ENCODE measurements around the gene FBXL22.

Gene FBXL22

DNA sequence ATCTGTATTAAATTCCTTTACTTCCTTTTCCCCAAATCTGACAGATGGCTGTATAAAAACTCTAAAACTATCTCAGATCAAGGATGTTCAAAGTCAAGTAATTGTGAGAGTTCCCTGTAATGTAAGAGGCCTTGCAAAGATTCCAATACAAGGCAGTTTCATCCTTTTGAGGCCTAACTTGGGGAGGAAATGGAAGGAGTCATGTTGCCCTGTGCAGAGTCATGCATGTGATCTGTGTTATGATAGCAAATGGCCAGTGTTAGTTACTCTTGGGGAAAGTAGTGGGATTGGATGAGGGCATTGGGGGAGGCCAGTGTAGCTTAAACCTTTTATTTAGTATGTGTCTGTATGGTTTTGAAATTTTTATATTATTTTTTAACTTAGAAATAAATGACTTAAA lies 23.7 kb upstream of the FBXL22 start:
- no peak for DNase-seq (ENCODE audit: low read depth)
- TF ChIP-seq, protein P1, sequence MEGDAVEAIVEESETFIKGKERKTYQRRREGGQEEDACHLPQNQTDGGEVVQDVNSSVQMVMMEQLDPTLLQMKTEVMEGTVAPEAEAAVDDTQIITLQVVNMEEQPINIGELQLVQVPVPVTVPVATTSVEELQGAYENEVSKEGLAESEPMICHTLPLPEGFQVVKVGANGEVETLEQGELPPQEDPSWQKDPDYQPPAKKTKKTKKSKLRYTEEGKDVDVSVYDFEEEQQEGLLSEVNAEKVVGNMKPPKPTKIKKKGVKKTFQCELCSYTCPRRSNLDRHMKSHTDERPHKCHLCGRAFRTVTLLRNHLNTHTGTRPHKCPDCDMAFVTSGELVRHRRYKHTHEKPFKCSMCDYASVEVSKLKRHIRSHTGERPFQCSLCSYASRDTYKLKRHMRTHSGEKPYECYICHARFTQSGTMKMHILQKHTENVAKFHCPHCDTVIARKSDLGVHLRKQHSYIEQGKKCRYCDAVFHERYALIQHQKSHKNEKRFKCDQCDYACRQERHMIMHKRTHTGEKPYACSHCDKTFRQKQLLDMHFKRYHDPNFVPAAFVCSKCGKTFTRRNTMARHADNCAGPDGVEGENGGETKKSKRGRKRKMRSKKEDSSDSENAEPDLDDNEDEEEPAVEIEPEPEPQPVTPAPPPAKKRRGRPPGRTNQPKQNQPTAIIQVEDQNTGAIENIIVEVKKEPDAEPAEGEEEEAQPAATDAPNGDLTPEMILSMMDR (IDR thresholded peaks at IDR 0.05; ENCODE audit: insufficient read depth, low read depth, low read length, missing control alignments): no peak
- H3K4me3 ChIP-seq (ENCODE audit: low read depth, low read length): no peak overlapping the region

DNA sequence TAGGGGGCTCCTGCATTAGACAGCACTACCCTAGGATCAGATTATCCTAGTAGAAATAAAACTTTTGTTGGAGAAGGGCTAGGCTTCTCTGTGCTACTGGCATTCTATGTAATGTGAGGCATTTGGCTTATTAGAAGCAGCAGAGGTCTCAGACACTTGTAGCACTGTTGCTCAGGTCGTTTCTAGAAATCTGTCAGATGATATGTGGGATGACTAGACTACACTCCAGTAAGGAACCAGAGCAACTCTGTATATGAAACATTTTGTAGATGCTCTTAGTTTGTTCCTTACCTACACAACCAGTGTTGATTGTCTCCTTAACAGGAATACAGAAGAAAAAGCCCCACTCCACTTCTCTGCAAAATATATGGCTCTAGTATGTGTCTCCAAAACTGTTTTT lies 21.9 kb upstream of the FBXL22 start:
- TF ChIP-seq, protein P1 (IDR thresholded peaks at IDR 0.05; ENCODE audit: insufficient read depth, low read depth, low read length, missing control alignments): no peak
- no peak overlapping the region for H3K4me3 ChIP-seq (ENCODE audit: low read depth, low read length)
- no peak for DNase-seq (ENCODE audit: low read depth)

DNA sequence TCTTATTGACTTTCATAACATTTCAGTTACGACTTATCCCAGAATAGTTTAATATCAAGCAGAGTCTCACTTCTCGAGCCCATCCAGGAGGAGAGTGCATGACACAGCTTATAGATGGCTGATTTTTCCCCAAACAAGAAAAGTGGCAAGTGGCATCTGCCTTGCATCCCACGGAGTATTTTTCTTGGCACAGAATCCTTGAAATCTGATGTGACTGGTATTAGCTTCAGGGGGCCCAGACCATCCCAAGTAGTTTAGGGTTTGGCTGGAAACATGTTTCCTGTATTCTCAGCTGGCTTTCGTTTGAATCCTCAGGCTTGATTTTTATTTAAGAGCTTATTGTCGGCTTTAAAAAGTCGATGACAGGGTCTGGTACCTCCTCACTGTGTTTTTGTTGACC lies 20.7 kb upstream of the FBXL22 start:
- no peak for DNase-seq (ENCODE audit: low read depth)
- TF ChIP-seq, protein P1 (IDR thresholded peaks at IDR 0.05; ENCODE audit: insufficient read depth, low read depth, low read length, missing control alignments): no peak
- no peak overlapping the region for H3K4me3 ChIP-seq (ENCODE audit: low read depth, low read length)

DNA sequence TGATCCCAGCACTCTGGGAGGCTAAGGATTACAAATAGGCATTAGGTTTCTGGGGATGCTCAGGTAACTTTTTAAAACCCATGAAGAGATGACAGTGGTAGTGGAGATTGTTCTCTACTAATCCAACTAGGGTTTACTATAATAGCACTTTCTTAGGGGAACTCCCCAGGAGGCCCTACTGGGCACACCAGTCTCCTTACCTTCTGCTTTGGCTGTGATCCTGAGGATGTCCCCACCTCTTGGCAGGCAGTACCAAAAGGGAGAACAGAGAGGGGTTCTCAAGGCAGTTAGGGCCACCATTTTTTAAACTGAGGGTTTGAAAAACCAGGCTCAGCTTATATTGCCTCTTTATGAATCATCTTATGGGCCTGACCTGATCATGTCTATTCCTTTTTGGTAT lies 15.0 kb upstream of the FBXL22 start:
- TF ChIP-seq, protein P1 (IDR thresholded peaks at IDR 0.05; ENCODE audit: insufficient read depth, low read depth, low read length, missing control alignments): no peak
- DNase-seq (ENCODE audit: low read depth): no peak
- H3K4me3 ChIP-seq (ENCODE audit: low read depth, low read length): no peak overlapping the region

DNA sequence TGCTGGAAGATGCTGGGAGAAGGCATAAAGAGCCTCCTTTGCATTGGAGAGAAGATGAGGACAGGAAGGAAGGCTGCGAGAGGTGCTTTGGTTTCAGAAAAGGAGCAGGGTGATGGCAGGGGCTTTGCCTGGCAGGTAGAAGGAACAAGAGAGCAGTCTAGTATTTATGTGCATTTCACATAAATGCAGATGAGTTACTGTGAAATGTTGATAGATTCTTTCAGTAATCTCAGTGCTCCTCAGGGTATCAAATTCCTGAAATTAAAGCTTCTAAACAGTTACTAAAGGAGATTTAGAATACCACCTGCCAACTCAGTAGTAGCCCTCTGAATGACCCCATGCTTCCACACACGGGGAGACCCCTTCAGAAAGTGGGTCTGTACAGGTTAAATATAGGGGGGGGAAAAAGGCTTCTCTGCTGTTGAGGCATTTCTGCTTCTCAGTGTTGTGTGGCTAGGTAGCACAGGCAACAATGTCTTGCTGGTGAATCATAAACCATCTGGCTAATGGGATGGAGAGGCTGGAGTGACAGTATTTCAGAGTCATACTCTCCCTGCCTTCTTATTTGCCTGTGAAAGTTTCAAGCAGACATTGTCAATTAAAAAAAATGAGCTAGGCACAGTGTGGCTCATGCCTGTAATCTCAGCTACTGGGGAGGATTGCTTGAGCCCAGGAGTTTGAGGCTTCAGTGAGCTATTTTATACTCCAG lies 14.3 kb upstream of the FBXL22 start:
- no peak for DNase-seq (ENCODE audit: low read depth)

DNA sequence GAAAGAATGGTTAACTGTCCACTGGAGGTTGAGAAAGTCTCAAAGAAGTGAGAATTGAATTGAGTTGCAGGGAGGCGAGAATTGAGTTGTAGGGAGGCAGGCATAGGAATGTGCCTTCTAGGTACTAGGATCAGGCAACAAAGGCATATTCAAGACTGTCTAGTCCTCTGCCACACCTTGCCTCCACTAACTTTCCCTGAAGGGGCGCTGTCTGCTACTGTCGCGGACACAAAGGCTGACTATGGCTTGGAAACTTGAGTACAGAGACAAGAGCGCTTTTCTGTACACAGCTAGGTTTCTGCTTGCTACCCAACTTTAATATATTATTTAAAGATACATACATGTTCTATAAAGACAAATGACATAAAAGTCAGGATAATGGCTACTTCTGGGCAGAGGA lies 10.4 kb upstream of the FBXL22 start:
- TF ChIP-seq, protein P1 (IDR thresholded peaks at IDR 0.05; ENCODE audit: insufficient read depth, low read depth, low read length, missing control alignments): no peak
- DNase-seq (ENCODE audit: low read depth): no peak

More for the DNA sequence above, 14.3 kb upstream of the FBXL22 start:
- no peak overlapping the region for H3K4me3 ChIP-seq (ENCODE audit: low read depth, low read length)
- TF ChIP-seq, protein P1 (IDR thresholded peaks at IDR 0.05; ENCODE audit: insufficient read depth, low read depth, low read length, missing control alignments): no peak

DNA sequence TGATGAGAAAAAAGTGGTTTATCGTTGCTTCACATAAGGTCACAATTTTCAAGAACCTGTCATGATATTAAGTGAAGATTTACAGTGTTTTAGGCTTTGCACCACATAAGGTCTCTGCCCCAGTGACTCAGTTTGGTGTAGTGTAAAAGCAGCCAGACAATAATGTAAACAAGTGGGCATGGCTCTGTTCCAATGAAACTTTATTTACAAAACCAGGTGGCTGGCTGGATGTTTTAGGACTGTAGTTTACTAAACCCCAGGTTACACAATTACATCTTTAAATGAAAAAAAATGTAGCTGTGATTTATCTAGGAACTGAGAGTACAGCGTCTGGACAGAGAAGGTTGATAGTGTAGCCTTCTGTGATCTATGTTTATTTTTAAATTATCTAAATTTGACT lies 9.7 kb upstream of the FBXL22 start:
- no peak for DNase-seq (ENCODE audit: low read depth)
- TF ChIP-seq, protein P1 (IDR thresholded peaks at IDR 0.05; ENCODE audit: insufficient read depth, low read depth, low read length, missing control alignments): no peak

More for the DNA sequence above, 10.4 kb upstream of the FBXL22 start:
- no peak overlapping the region for H3K4me3 ChIP-seq (ENCODE audit: low read depth, low read length)

More for the DNA sequence above, 9.7 kb upstream of the FBXL22 start:
- H3K4me3 ChIP-seq (ENCODE audit: low read depth, low read length): no peak overlapping the region

Data from GM12865 (cell line).